Brain microvascular endothelial cell (primary cell): ENCODE measurements around the gene SUCLG2.

Experiments used
- DNase-seq: peaks from one replicate; pipeline ENCODE4 v3.0.0-alpha.2; 2020
- H3K27ac ChIP-seq: fragments of 250-450 bp; sonication (Bioruptor Pico); 2 replicates; pipeline ENCODE4 v1.5.1; 2020; ENCODE audit warnings: mild to moderate bottlenecking, moderate library complexity
- H3K27me3 ChIP-seq: fragments of 250-450 bp; sonication (Bioruptor Pico); replicated peaks from 2 replicates; pipeline ENCODE4 v1.5.1; 2020; ENCODE audit warnings: mild to moderate bottlenecking
- H3K36me3 ChIP-seq: fragments of 250-450 bp; sonication (Bioruptor Pico); replicated peaks from 2 replicates; pipeline ENCODE4 v1.5.1; 2020; ENCODE audit warnings: mild to moderate bottlenecking
- H3K4me3 ChIP-seq: 2 replicates; pipeline ENCODE4 v1.5.1; 2011; ENCODE audit warnings: low read depth, mild to moderate bottlenecking, control low read depth, low read length, moderate library complexity
- CTCF ChIP-seq: IDR thresholded peaks from 2 replicates; pipeline ENCODE4 v1.5.1; 2011; ENCODE audit warnings: low read depth, mild to moderate bottlenecking, moderate library complexity, low read length, control low read depth, inconsistent platforms; ENCODE audit errors: missing control alignments
- in situ Hi-C: cut with HindIII; loops from 2 replicates; pipeline ENCODE4 v1.10.0; 2017; ENCODE audit warnings: low sequenced_read_pairs, low pct_ligation_motif_present

SUCLG2 gene

GRCh38 chr3:67402873-67403272, 251.5 kb downstream of the SUCLG2 start:
- Histone ChIP-seq H3K36me3 (no peaks in the 10 kb centered on the region), H3K4me3 (no peak overlapping the region), H3K27ac (no peak overlapping the region), H3K27me3 (no peaks in the 10 kb centered on the region)
- DNase-seq = no peak
- in situ Hi-C loops = no loop called here
- TF ChIP-seq CTCF = no peak

- H3K27me3 ChIP-seq = no peaks in the 10 kb centered on the region
- H3K4me3 ChIP-seq = no peak overlapping the region
- DNase-seq = no peak
- TF ChIP-seq CTCF = no peak
- in situ Hi-C loops = no loop called here
- H3K27ac ChIP-seq = no peak overlapping the region
- no peaks in the 10 kb centered on the region for H3K36me3 ChIP-seq
Observed at GRCh38 chr3:67401921-67402320, 252.5 kb downstream of the SUCLG2 start.

GRCh38 chr3:67400476-67400875, 253.9 kb downstream of the SUCLG2 start:
- in situ Hi-C loops = no loop called here
- Histone ChIP-seq H3K27ac (no peak overlapping the region), H3K4me3 (no peak overlapping the region), H3K27me3 (no peaks in the 10 kb centered on the region), H3K36me3 (no peaks in the 10 kb centered on the region)
- TF ChIP-seq CTCF = no peak
- DNase-seq = no peak

GRCh38 chr3:67389176-67389575, 265.2 kb downstream of the SUCLG2 start:
- no peak for TF ChIP-seq CTCF
- in situ Hi-C loops = no loop called here
- H3K36me3 ChIP-seq = no peaks in the 10 kb centered on the region
- DNase-seq = no peak
- no peaks in the 10 kb centered on the region for H3K27me3 ChIP-seq
- no peak overlapping the region for H3K27ac ChIP-seq
- no peak overlapping the region for H3K4me3 ChIP-seq

- Histone ChIP-seq H3K36me3 (no peaks in the 10 kb centered on the region), H3K4me3 (no peak overlapping the region), H3K27me3 (no peaks in the 10 kb centered on the region), H3K27ac (no peak overlapping the region)
- no peak for DNase-seq
- no peak for TF ChIP-seq CTCF
- in situ Hi-C loops = no loop called here
Observed at GRCh38 chr3:67388738-67389137, 265.7 kb downstream of the SUCLG2 start.

GRCh38 chr3:67386451-67386850, 268.0 kb downstream of the SUCLG2 start:
- DNase-seq = no peak
- TF ChIP-seq CTCF = no peak

More at GRCh38 chr3:67386451-67386850, 268.0 kb downstream of the SUCLG2 start:
- no peak overlapping the region for H3K4me3 ChIP-seq
- no peak overlapping the region for H3K27ac ChIP-seq
- no peaks in the 10 kb centered on the region for H3K27me3 ChIP-seq
- no peaks in the 10 kb centered on the region for H3K36me3 ChIP-seq
- in situ Hi-C loops = no loop called here
